KMS-11 (cell line): Measurements from ENCODE around the gene CDHR4.
"Not testable (repeated sequence)": the region's sequence is repeated elsewhere in the genome, so short reads cannot be mapped to it uniquely, and the experiment has no call there.

Source experiments
- H2AFZ ChIP-seq: fragments of 200-600 bp; sonication (generic); 2 replicates; pipeline ENCODE4 v1.6.1; 2016; ENCODE audit warnings: antibody characterized with exemption, mixed run types, low read depth
- H3K27ac ChIP-seq: fragments of 200-600 bp; sonication (generic); 2 replicates; pipeline ENCODE4 v1.6.1; 2016; ENCODE audit warnings: mild to moderate bottlenecking, mixed run types
- H3K27me3 ChIP-seq: fragments of 200-600 bp; sonication (generic); 2 replicates; pipeline ENCODE4 v1.6.1; 2017; ENCODE audit warnings: mild to moderate bottlenecking, low read depth, mixed run types, moderate library complexity; ENCODE audit not compliant: insufficient read depth
- H3K36me3 ChIP-seq: fragments of 200-600 bp; sonication (generic); 2 replicates; pipeline ENCODE4 v1.6.1; 2017; ENCODE audit warnings: mild to moderate bottlenecking, mixed run types; ENCODE audit not compliant: insufficient read depth
- H3K4me1 ChIP-seq: fragments of 200-600 bp; sonication (generic); 2 replicates; pipeline ENCODE4 v1.6.1; 2016; ENCODE audit warnings: mild to moderate bottlenecking, low read depth, mixed run types; ENCODE audit not compliant: poor library complexity, severe bottlenecking
- H3K4me2 ChIP-seq: fragments of 200-600 bp; sonication (generic); 2 replicates; pipeline ENCODE4 v1.7.0; 2016; ENCODE audit warnings: mild to moderate bottlenecking, mixed run types
- H3K4me3 ChIP-seq: fragments of 200-600 bp; sonication (generic); IDR thresholded peaks from 2 replicates; pipeline ENCODE4 v1.6.1; 2017; ENCODE audit warnings: low read depth, low read length, mixed read lengths; ENCODE audit not compliant: insufficient read depth
- H3K79me2 ChIP-seq: fragments of 200-600 bp; sonication (generic); 2 replicates; pipeline ENCODE4 v1.6.1; 2016; ENCODE audit warnings: low read depth, mixed run types; ENCODE audit not compliant: insufficient read depth
- H3K9ac ChIP-seq: fragments of 200-600 bp; sonication (generic); 2 replicates; pipeline ENCODE4 v1.6.1; 2016; ENCODE audit warnings: mild to moderate bottlenecking, mixed run types
- H4K20me1 ChIP-seq: fragments of 200-600 bp; sonication (generic); 2 replicates; pipeline ENCODE4 v1.6.1; 2016; ENCODE audit warnings: mild to moderate bottlenecking, mixed run types; ENCODE audit not compliant: insufficient read depth
- TF ChIP-seq, protein P1 (sequence below): fragments of 200-600 bp; sonication (generic); conservative IDR thresholded peaks from 2 replicates; pipeline ENCODE4 v1.6.1; 2017; ENCODE audit warnings: low read depth, mild to moderate bottlenecking, antibody characterized with exemption, low read length, moderate library complexity, mixed read lengths

Gene CDHR4

GRCh38 chr3:49831341-49831740, 31.7 kb upstream of the CDHR4 start:
- Histone ChIP-seq H4K20me1 (no peaks in the 10 kb centered on the region), H2AFZ (no peak overlapping the region), H3K36me3 (no peaks in the 10 kb centered on the region), H3K27me3 (no peaks in the 10 kb centered on the region), H3K79me2 (no peaks in the 10 kb centered on the region), H3K4me3 (no peak overlapping the region), H3K9ac (no peak overlapping the region), H3K27ac (no peak overlapping the region), H3K4me2 (no peak overlapping the region), H3K4me1 (no peaks in the 10 kb centered on the region)
- TF ChIP-seq, protein P1, sequence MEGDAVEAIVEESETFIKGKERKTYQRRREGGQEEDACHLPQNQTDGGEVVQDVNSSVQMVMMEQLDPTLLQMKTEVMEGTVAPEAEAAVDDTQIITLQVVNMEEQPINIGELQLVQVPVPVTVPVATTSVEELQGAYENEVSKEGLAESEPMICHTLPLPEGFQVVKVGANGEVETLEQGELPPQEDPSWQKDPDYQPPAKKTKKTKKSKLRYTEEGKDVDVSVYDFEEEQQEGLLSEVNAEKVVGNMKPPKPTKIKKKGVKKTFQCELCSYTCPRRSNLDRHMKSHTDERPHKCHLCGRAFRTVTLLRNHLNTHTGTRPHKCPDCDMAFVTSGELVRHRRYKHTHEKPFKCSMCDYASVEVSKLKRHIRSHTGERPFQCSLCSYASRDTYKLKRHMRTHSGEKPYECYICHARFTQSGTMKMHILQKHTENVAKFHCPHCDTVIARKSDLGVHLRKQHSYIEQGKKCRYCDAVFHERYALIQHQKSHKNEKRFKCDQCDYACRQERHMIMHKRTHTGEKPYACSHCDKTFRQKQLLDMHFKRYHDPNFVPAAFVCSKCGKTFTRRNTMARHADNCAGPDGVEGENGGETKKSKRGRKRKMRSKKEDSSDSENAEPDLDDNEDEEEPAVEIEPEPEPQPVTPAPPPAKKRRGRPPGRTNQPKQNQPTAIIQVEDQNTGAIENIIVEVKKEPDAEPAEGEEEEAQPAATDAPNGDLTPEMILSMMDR, result no peak

DNA sequence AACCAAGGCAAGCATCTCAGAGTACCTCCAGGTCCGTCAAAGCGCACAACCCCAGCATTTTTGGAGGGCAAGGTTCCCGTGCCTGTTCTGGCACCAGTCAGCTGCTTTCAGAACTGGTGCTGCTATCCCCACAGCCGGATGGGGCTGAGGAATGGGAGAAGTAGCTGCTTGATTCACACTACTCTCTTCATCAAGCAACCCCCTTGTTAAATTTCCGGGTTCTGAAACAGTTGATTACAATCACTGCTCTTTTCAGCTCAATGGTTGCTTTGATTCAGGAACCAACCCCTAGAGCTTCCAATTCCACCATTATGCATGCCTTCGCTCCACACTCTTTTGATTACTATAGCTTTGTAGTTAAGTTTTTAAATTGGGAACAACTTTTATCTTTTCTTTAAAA, 26.3 kb upstream of the CDHR4 start:
- TF ChIP-seq, protein P1, result no peak
- no peak overlapping the region for H3K4me3 ChIP-seq
- H3K9ac ChIP-seq, result no peak overlapping the region
- H3K4me2 ChIP-seq, result no peak overlapping the region
- H3K79me2 ChIP-seq, result no peaks in the 10 kb centered on the region
- no peak overlapping the region for H2AFZ ChIP-seq
- H3K27ac ChIP-seq, result no peak overlapping the region
- H3K27me3 ChIP-seq, result no peaks in the 10 kb centered on the region
- no peaks in the 10 kb centered on the region for H3K4me1 ChIP-seq
- H4K20me1 ChIP-seq, result no peaks in the 10 kb centered on the region
- H3K36me3 ChIP-seq, result no peaks in the 10 kb centered on the region

DNA sequence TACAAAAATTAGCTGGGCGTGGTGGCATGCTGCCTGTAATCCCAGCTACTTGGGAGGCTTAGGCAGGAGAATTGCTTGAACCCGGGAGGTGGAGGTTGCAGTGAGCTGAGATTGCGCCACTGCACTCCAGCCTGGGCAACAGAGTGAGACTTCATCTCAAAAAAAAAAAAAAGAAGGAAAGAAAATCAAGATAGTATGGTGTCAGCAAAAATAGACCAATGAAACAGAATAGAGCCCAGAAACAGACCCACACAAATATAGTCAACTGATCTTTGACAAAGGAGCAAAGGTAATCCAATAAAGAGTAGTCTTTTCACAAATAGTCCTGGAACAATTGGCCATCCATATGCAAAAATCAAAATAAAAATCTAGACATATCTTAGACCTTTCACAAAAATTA, 23.5 kb upstream of the CDHR4 start:
- not testable (repeated sequence) for H3K4me3 ChIP-seq, H4K20me1 ChIP-seq

GRCh38 chr3:49813497-49814174, 14.0 kb upstream of the CDHR4 start, which contains the start of gene UBA7:
UBA7 (minus strand) TSS chr3:49813953; CDS start chr3:49813787, 166 bp downstream.
- Histone ChIP-seq H3K9ac (no peak within 1 kb of the TSS), H3K4me3 (no peak within 1 kb of the TSS), H2AFZ (no peak within 1 kb of the TSS), H3K27ac (no peak within 1 kb of the TSS), H4K20me1 (no peaks in the 10 kb centered on the region), H3K4me1 (no peaks in the 10 kb centered on the region), H3K79me2 (no peaks in the 10 kb centered on the region), H3K4me2 (no peak within 1 kb of the TSS), H3K36me3 (no peaks in the 10 kb centered on the region), H3K27me3 (no peaks in the 10 kb centered on the region)
- TF ChIP-seq, protein P1, result no peak

More for the DNA sequence above, 23.5 kb upstream of the CDHR4 start:
- H3K4me1 ChIP-seq, H3K9ac ChIP-seq, H3K79me2 ChIP-seq, H3K4me2 ChIP-seq, H2AFZ ChIP-seq, H3K27me3 ChIP-seq, H3K27ac ChIP-seq, H3K36me3 ChIP-seq: not testable (repeated sequence)

GRCh38 chr3:49812916-49813496, 13.3 kb upstream of the CDHR4 start:
- no peak overlapping the region for H3K27ac ChIP-seq

More at GRCh38 chr3:49812916-49813496, 13.3 kb upstream of the CDHR4 start:
- Histone ChIP-seq H3K79me2 (no peaks in the 10 kb centered on the region), H3K36me3 (no peaks in the 10 kb centered on the region), H2AFZ (no peak overlapping the region), H3K4me2 (no peak overlapping the region), H4K20me1 (no peaks in the 10 kb centered on the region), H3K4me1 (no peaks in the 10 kb centered on the region), H3K4me3 (no peak overlapping the region), H3K9ac (no peak overlapping the region), H3K27me3 (no peaks in the 10 kb centered on the region)
- TF ChIP-seq, protein P1, result no peak
